ENCODE data around the gene MRAP.

The MRAP gene

DNA sequence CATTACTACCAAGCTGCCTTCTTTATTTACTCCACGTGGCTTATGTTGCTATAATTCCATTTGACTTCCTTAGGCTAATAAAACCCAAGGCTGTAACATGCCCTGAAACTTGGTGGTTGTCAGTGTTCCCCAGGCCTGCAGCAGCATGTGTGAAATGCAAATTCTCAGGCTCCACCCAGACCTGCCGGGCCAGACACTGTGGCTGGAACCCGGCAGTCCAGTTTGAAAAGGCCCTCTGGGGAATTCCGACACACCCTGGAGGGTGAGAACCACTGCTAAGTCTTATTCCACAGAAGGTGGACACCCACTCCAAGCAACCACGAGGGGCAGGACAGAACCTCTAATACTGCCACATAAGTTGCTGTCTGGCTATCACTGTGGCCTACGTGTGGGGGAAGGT lies 52.8 kb downstream of the MRAP start:
- H3K4me3 ChIP-seq (ENCODE audit: low read depth, low read length), result no peak overlapping the region
- no peak for DNase-seq (ENCODE audit: low read depth)
- TF ChIP-seq CTCF (conservative IDR thresholded peaks at IDR 0.05; ENCODE audit: low read depth, low read length), result no peak

DNA sequence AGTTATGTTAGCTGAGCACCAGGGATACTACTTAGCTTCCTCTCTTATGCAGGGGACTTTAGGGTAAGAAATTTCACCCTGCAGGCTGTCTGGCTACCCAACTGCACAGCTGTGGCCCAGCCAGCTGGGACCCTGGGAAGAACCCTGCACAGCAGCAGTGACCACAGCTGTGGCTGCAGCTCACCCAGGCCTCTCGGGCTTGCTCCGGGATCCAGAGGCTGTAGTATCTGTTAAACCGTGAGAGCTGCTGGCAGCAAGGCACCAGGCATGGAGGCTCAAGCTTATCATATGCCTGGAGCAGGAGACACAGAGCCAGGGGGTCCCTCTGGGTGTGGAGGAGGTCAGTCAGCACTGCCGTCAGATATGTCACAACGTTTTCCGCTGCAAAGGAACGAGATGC lies 53.9 kb downstream of the MRAP start:
- no peak for DNase-seq (ENCODE audit: low read depth)
- no peak overlapping the region for H3K4me3 ChIP-seq (ENCODE audit: low read depth, low read length)
- TF ChIP-seq CTCF (conservative IDR thresholded peaks at IDR 0.05; ENCODE audit: low read depth, low read length), result no peak

GRCh38 chr21:32353002-32353711 lies 54.5 kb downstream of the MRAP start:
- TF ChIP-seq CTCF (conservative IDR thresholded peaks at IDR 0.05; ENCODE audit: low read depth, low read length), result no peak
- no peak for DNase-seq (ENCODE audit: low read depth)
- no peak overlapping the region for H3K4me3 ChIP-seq (ENCODE audit: low read depth, low read length)

DNA sequence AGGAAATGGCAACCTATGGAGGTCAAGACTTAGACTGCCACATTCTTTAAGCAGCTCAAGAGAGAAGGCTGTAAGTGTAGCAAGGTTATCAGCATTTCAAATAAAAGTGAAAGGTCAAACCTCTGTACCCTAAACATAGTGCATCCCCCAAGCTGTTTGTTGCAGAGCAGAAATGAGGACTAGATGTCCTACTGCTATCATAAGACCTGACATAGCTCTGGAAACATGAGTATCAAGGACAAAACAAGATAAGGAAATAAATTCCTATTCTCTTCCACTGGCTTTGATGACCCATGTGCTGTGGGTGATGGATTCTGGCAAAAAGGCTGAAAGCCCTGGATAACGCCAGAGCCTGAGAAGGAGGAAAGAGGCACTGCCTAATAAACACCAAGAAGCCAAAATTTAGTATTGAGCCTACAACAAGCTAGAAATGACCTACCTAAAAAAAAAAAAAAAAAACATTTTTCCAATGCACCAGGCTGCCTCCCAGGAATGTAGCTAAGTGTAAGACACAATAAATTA lies 58.3 kb downstream of the MRAP start:
- no peak overlapping the region for H3K4me3 ChIP-seq (ENCODE audit: low read depth, low read length)
- TF ChIP-seq CTCF (conservative IDR thresholded peaks at IDR 0.05; ENCODE audit: low read depth, low read length), result no peak
- no peak for DNase-seq (ENCODE audit: low read depth)

GRCh38 chr21:32359719-32360260 lies 61.1 kb downstream of the MRAP start:
- DNase-seq (ENCODE audit: low read depth), result peak; percentile 46
- peak; percentile 52 for TF ChIP-seq CTCF (conservative IDR thresholded peaks at IDR 0.05; ENCODE audit: low read depth, low read length)
- no peak overlapping the region for H3K4me3 ChIP-seq (ENCODE audit: low read depth, low read length)

- DNase-seq (ENCODE audit: low read depth), result no peak
- H3K4me3 ChIP-seq (ENCODE audit: low read depth, low read length), result no peak overlapping the region
- TF ChIP-seq CTCF (conservative IDR thresholded peaks at IDR 0.05; ENCODE audit: low read depth, low read length), result no peak
These were observed 61.8 kb downstream of the MRAP start for GRCh38 chr21:32360401-32360975.

All from choroid plexus epithelial cell (primary cell).